ENCODE results near the gene COL23A1.
"Not testable (repeated sequence)": the region's sequence is repeated elsewhere in the genome, so short reads cannot be mapped to it uniquely, and the experiment has no call there.

Gene COL23A1

DNA sequence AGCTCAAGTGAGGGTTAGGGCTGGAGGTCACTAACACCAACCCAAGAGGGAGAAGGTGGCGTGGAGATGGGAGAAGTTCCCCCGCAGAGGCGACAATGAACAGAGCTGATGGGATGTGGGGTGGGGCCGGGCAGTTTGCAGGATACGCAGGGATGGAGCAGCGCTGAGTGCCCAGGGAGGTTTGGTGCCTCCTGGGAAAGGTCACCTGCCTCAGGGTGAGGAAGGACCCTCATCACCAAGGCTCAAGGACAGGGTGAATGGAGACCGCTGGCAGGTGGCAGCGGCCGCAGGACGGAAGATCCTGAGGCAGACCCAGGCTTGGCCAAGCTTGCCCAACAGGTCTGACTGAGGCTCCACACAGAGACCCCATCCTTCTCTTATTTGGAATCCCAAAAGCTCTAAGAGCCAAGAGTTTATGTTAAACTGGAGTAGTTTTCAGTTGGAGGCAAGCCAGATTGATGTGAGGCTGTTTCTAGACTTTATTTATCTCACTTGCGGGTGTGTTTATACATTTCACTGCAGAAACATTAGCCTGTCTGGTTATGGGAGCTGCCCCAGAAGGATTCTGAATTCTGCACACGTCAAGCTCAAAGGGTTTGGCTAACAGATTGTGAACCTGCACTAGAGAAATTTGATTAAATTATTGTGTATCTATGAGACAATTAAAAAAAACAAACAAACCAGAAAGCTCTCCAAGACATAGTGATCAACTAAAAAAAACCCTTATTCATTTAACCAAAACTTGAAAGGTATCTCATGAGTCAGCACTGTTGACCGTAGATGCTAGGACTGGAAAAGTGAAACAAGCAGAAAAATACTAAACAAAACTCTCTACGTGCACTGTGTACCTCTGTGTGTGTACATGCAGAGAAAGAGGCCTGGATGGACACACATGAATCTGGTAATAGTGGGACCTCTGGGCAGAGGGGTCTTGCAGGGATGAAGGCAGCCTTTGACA is 211.4 kb downstream of the COL23A1 start:
- DNase-seq (ENCODE audit: low read depth), result no peak

DNA sequence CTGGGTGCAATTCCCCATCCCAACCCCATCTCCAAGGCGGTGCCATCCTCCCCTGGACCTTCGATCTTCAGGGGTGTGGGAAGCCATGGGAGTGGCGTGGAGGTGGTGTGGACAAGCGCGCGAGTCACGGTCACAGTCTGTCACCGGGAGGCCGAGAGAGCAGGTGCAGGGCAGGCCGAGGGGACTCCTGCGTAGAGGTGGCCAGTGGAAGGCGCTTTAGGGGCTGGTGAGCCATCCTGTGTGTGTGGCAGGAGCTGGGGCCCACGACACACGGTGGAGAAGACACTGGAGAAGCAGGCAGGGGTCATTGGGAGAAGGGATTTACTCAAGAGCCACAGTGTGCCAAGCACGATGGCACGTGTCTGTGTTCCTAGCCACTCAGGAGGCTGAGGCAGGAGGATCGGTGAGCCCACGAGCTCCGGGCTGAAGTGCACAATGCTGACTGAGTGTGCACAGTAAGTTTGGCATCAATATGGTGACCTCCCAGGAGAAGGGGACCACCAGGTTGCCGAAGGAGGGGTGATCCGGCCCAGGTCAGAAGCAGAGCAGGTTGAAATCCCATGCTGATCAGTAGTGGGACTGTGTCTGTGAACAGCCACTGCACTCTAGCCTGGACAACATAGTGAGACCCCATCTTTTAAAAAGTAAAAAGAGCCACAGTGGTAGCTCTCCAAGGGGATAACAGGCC is 212.5 kb downstream of the COL23A1 start:
- no peak for DNase-seq (ENCODE audit: low read depth)

DNA sequence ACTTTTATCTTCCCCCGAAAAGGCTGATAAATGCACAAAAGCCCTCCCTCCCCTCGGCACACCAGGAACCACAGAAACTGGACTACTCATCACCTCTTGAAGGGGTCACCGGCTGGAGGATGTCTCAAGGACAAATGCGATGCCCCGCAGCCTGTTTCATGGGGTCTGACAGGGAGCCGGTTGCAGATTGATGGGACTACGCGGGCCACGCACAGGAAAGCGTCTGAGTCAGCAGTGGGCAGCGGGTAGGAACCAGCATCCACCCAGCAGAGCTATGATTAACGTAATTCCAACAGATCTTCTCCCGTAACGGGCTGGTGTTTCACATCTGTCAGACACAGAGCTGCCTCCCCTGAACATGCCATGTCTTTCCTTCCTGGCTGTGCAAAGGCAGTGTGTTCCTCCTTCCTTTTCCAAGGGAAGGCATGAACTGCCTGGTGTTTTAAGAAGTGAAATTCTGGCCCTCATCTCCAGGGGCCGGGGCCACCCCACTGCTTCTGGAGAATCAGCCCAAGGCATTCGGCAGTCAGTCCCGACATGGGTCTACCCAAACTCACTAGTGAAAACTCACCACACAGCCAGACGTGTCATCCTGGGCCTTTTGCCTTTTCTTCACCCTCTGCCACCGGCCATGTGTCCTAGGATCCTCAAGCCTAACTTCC is 213.1 kb downstream of the COL23A1 start:
- no peak for DNase-seq (ENCODE audit: low read depth)

DNA sequence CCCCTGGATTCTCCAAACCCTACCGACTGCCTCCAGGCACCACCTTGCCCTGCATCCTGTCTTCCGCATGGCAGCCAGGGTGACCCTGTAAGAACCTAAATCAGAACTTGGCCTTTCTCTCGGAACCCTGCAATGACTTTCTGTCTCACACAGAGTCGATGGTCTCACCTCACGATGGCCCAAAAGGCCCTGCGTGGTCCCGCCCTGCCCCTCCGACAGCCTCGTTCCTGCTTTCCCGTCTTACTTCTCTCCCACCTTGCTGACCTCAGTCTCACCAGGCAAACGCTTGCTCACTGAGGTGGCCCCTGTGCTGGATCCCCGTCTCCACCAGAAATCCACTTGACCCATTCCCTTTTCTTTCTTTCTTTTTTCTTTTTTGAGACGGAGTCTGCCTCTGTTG is 214.8 kb downstream of the COL23A1 start:
- DNase-seq (ENCODE audit: low read depth), result no peak

DNA sequence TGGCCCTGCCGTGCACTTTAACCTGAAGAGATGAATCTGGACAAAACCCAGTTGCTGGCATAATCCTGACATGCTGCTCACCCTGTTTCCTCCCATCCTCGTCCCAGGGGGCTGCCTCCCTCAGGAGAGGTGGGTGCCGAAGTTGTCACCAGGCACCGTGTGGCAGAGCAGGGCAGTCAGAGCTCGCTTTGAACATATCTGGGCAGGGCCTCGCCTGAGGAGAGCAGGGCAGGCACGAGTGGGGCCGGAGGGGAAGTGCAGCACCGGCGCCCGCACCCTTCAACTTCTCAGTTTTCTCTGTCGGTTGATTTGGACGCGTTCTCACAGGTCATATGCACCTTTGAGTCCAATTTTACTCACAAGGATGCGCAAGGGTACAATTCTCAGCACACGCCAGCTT is 216.5 kb downstream of the COL23A1 start:
- DNase-seq (ENCODE audit: low read depth), result no peak

DNA sequence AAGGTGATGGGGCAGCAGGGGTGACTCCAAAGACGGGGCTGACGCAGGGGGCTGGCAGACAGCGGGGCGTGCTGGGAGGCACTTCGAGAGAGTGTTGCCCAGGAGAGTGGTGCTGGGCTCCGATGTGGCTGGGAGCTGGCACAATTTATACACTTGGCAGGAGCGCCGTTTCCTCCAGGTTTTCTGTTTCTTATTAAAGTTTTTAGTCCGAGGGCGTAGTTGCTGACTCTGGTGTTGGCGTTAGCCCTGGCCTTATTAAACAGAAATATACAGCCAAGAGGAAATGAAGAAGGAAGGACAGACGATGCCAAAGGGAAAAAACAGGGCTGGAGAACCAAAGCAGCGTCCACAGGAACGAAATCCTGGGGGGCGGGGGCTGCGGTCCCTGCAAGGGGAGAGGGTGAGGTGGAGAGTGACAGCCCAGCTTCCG is 218.0 kb downstream of the COL23A1 start:
- no peak for DNase-seq (ENCODE audit: low read depth)

DNA sequence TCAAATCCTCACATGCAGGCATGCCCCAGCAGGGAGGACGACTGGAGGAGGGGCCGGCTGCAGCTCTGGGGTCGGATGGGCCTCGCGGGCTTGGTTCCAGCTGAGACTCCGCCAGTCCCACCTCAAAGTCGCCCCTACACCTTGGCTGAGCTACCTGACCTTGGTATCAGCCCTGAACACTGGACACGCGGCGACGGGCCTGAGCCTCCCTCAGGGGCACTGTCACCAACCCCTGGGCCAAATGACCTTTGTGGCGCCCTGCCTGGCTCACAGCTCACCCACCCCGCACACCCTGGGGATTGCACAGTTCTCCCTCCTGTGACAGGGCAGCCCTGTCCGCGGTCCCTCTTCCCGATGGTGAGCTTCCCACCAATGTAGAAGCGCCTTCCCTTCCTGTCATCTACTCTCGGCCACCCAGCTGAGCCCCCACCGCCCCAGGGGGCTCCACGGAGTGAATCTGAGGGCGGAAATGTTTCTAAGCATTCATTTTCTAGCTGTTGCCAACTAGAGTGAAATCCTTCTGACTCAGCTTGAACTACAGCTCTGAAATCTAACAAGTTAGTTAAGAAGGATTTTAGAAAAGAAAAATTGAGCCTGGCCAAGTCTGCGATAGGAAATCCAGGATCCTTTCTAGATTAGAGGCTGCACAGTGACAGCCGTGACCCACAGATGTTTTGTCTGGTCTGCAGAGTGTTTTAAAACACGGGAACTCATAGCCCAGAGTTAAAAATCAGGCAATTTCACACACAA is 218.7 kb downstream of the COL23A1 start:
- DNase-seq (ENCODE audit: low read depth), result no peak

DNA sequence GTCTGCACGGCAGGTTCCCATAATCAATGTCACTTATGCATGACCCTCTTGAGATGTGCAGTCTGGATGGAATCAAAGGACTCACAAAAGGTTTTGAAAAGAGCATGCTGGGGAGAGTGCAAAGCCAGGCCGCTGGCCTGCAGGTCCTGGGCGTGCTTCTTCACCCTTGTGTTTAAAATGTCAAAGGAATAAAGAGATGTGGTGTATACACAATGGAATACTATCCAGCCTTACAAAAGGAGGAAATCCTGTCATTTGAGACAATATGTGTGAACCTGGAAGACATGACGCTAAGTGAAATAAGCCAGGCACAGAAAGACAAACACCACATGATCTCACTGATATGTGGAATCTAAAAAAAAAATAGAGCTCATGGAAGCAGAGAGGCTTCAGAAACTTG is 220.1 kb downstream of the COL23A1 start:
- DNase-seq (ENCODE audit: low read depth), result no peak

DNA sequence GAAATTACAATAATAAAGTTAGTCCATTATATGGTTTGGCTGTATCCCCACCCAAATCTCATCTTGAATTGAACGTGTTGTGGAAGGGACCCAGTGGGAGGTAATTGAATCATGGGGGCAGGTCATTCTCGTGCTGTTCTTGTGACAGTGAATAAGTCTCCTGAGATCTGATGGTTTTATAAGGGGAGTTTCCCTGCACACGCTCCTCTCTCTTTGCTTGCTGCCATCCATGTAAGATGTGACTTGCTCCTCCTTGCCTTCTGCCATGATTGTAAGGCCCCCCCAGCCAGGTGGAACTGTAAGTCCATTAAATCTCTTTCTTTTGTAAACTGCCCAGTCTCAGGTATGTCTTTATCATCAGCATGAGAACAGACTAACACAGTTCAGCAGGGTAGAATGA is 220.7 kb downstream of the COL23A1 start:
- DNase-seq (ENCODE audit: low read depth), result not testable (repeated sequence)

DNA sequence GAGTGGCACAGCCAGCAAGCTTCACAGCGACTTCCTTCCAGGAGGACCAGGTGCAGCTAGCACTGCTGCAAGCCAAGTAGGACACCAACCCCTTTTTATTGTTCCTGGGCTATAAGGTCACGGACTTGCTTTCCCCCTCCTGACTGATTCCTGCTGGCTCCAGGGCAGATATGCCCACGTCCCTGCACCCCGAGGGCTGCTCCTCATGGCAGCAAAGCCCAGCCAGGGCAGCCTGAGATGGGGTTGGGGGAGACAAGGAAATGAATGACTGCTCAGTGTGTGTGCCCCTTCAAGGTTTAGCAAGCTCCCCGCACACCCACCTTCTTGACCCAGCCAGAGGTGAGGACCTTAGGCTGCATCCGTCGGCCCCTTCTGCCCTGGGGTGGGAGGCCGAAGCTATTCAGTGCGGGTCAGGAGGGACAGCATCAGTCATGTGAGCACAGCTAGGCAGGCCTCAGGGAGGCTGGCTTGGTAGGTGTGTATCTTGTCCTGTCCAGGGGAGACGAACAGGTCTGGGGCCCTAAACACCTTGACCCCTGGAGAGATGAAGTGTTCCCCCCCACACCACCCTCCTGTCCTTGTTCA is 221.4 kb downstream of the COL23A1 start:
- no peak for DNase-seq (ENCODE audit: low read depth)

DNA sequence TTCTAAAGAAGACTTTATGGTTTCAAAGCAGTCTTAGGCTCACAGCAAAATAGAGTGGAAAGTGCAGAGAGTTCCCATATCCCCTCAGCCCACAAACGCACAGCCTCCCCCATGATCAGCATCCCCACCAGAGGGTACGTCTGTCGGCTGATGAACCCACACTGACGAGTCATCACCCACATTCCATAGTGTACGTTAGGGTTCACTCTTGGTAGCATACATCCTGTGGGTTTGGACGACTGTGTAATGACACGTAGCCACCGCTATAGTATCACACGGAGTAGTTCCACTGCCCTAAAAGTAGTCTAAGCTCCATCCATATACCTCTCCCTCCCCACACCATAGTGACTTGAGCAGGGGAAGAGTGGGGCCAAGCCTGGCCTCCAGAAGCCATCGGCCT is 221.9 kb downstream of the COL23A1 start:
- DNase-seq (ENCODE audit: low read depth), result no peak

DNA sequence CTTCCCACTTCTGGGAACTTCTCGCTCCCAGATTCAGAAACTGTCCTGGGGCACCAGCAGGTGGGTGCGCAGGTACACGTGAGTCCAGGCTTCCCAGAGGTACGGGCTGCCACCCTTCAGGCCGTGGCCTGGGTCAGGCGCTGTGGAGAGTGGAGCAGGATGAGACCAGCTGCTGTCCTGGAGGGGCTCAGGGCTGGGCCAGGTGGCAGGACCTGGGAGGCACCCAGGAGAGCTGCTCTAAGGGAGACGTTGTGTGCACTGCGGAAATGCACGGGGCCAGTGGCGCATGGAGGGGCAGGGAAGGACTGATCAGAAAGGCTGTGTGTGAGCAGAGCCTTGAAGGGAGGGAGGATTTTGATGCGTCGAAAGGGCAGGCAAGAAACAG is 222.5 kb downstream of the COL23A1 start:
- DNase-seq (ENCODE audit: low read depth), result no peak

DNA sequence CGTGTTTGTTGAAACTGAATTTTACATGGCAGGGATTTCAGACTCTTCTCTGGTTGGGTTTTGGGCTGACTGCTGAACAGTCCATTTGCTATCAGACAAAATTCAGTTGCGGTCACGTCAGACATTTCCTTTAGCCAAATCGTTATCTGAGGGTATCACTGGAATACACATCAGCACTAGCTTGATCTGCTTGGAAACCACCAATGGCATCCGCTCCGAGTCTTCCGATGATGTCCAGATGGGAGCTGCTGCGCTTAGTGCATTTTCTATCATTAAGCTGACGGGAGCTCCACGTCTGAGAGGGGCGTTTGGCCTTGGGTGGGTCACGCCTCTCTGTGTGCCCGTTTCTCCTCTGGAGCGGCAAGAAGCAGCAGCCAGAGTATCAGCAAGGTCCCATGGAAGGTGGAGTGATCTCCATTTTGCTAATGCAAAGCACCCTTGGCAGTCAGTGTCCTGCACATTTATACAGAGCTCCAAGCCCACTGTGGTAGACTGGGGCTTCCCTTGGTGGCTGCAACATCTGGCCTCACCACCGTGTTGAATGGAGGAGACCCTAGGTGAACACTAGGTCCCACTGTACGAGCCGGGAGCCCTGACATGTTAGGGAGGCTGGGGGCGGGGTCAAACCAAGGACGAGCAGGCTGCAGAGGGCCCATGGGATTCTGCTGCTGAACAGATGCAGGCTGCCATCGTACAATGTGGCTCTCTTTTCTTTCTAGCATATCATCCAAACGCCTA is 223.0 kb downstream of the COL23A1 start:
- no peak for DNase-seq (ENCODE audit: low read depth)

DNA sequence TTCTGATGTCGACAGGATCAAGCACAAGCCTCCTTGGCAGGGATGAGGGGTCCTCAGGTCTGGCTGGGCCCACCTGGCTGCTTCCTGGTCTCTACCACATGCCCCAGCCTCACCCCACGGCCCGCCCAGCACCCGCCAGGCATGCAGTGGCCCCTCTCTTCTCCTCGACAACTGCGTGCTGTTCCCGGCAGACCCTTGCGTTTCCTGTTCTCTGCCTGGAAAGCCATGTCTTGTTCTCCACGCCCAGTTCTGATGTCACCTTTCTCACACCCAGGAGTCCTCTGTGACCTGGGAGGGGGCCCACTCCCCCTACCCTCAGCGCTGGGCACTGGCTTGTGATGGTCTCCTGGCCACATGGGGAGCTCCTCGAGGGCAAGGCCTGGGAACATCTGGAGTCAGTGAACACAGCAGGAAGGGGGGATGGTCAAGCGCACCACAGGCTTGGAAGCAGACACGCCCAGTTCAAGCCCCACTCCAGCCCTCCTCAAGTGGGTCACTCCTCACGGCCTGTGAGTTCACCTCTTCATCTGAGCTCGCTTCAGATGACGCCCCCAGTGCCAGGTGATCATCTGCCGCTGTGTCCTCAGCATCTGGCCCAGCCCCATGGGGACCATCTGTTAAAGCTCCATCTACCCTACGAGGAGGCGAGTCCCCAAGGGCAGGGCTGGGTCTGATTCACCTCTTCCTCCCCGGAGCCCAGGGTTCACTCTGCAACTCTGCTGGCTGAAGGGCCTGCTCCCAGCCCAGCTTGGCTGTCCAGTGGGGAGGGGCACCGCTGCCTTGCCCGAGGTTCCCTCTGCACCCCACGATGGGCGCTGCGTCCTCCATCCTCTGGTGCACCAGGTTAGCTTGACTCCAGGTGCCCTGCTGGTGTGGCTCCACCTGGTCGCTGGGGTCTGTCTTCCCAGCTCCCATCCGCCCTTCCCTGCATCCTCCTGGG is 224.4 kb downstream of the COL23A1 start:
- DNase-seq (ENCODE audit: low read depth), result no peak

DNA sequence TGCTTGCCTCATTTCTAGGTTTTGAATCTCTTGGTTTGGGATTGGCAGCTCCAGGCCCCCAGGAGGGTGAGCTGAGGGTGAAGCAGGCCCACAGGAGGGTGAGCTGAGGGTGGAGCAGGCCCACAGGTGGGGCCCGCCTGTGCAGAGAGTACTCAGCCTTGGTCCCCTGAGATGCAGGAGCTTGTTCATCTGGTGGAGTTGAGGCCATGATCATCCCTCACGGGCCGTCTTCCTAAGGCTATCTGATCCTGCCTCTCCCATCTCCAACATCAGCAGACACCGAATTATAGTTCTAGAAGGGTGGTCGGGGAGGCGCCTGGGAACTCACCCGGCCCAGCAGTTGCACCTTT is 225.9 kb downstream of the COL23A1 start:
- no peak for DNase-seq (ENCODE audit: low read depth)

DNA sequence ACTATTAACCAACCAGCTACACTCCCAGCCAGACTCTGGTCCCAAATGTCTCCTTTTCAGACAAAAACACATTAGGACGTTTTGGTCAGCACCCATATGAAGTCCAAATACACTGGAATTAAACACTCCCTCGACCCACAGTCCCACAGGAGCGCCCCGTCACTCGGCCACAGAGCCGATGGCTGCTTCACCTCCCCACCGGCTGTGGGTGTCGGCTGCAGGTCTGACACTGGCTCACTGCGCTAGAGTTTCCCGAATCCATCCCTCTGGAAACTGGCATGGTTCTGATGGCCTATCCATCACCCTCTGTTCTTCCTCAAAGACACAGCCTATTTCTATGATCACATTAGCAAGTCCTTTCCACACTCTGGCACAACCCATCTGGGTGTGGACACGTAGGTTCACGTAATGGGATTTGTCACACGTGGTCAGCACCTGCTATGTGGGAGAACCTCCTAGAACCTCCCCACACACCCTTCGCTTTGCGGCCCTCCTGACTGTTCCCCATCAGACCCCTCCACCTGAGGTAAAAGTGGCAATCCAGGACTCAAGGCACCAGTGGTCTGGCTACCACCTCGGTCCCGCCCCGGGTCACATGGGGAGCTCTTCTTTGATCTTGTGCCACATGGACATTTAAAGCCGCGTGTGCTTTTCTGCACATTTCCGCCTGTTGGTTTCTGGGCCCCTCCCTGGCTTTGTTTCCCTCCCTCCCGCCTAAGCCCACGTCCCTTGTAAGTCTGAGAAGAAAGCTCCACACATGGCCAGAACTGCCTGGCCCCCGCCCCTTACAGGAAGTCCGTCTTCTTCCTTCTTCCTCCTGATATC is 226.5 kb downstream of the COL23A1 start:
- no peak for DNase-seq (ENCODE audit: low read depth)

DNA sequence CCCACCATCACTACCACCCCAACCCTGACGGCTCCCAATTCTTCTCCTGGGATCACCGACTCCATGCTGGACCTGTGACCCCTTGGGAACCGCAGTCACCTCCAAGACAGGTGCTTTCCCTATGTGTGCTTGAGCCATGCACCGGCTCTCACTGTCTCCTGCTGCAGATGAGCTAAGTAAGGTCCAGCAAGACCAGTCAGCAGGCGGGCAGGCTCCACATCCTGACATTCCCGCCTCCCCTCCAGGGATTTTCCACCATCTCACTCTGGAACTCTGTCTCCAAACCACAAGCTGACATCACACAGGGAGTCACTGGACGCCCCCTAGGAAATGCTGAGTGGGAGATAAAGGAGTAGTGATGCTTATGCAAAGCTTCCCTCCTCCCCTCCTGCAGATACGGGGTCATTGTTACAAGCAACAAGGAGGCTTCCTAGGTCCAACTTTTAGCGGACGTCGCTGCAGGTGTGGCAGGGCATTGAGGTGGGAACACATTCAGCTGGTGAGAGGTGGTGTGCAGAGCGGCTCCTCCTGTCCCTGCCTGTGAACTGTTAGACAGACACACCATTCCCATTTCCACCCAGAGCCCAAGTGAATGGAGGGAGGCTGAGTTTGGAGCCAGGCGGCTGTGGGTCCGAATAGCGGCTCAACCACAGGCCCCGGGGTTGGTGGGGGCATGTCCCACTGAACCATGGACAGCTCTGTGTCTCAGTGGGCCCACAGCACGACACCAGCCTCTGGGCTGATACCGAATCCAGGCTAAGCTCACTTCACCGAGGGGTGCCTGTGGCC is 228.3 kb downstream of the COL23A1 start:
- DNase-seq (ENCODE audit: low read depth), result no peak

DNA sequence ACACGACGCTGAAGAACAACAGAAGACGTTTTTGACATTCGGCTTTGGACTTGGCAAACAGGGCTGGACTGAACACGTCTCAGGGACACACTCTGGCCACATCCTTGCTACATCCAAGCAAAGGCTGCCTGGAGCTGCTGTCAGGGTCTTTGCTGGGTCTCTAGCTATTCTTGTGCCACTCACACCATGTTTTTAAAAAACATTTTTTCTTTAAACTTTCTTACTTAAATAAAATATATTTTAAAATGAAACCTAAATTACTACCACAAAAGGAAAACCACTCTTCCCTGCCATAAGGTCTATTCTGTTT is 229.3 kb downstream of the COL23A1 start:
- no peak for DNase-seq (ENCODE audit: low read depth)
